Panc1 (cell line): Measurements from ENCODE around the gene NREP. TPM values are rescaled to one million over a fixed set of nuclear protein-coding genes. Genes with fewer than 3 reads are reported as not detected.

ENCODE experiments used
- ATAC-seq: fragments of 200-7000 bp; cut with Tn5 transposase; 2 replicates; pipeline ENCODE4 v1.9.1; 2020; ENCODE audit warnings: mild to moderate bottlenecking, moderate library complexity
- BruUV-seq: library from RNA; stranded (reverse); fragments of 400-500 nt; replicated peaks from 2 replicates; lab custom pipeline; 2021; lab: Mats Ljungman, UMichigan
- CTCF ChIA-PET: fragments of 300-600 bp; sonication (Branson Sonifier 250); formaldehyde crosslinking; loops from one replicate; lab custom pipeline; 2022; ENCODE audit warnings: antibody characterized with exemption; lab: Charles Lee
- POLR2A ChIA-PET: fragments of 300-600 bp; sonication (Branson Sonifier 250); formaldehyde crosslinking; loops from one replicate; lab custom pipeline; 2022; ENCODE audit warnings: antibody characterized with exemption; lab: Charles Lee
- DNase-seq: peaks from one replicate; pipeline ENCODE4 v3.0.0-alpha.2; 2010; ENCODE audit warnings: low read depth, low spot score
- H3K27ac ChIP-seq: 2 replicates; pipeline ENCODE4 v1.5.1; 2011; ENCODE audit warnings: mild to moderate bottlenecking, low read length, inconsistent platforms
- H3K27me3 ChIP-seq: fragments of 200-500 bp; sonication (Bioruptor generic); 2 replicates; pipeline ENCODE4 v1.6.0; 2014; ENCODE audit warnings: low read length, inconsistent platforms; ENCODE audit not compliant: control insufficient read depth, insufficient read depth
- H3K36me3 ChIP-seq: fragments of 200-500 bp; sonication (Bioruptor generic); 2 replicates; pipeline ENCODE4 v1.5.1; 2014; ENCODE audit warnings: inconsistent platforms, mild to moderate bottlenecking, low read length, moderate library complexity; ENCODE audit not compliant: control insufficient read depth, insufficient read depth
- H3K4me1 ChIP-seq: 2 replicates; pipeline ENCODE4 v1.5.1; 2011; ENCODE audit warnings: inconsistent platforms, mild to moderate bottlenecking, low read length, moderate library complexity; ENCODE audit not compliant: control insufficient read depth, insufficient read depth
- H3K4me3 ChIP-seq, 2 experiments: 2 replicates each; pipeline ENCODE4 v1.5.1; 2011 to 2012; ENCODE audit warnings: low read depth in 2 of 2, low read length in 2 of 2, mild to moderate bottlenecking in 2 of 2, inconsistent platforms in 1 of 2, moderate library complexity in 1 of 2
- H3K9me3 ChIP-seq: fragments of 200-500 bp; sonication (Bioruptor generic); 2 replicates; pipeline ENCODE4 v1.5.1; 2014; ENCODE audit warnings: low read depth, mild to moderate bottlenecking, inconsistent platforms, low read length, moderate library complexity; ENCODE audit not compliant: control insufficient read depth, insufficient read depth
- CTCF ChIP-seq: fragments of 450-650 bp; IDR thresholded peaks from 2 replicates; pipeline ENCODE4 v1.5.1; 2017; ENCODE audit warnings: mild to moderate bottlenecking
- POLR2AphosphoS5 ChIP-seq: IDR thresholded peaks from 2 replicates; pipeline ENCODE4 v1.6.1; 2012; ENCODE audit warnings: mild to moderate bottlenecking, low read depth, low read length, moderate library complexity
- REST ChIP-seq, 2 experiments: IDR thresholded peaks; 2 replicates each; pipeline ENCODE4 v1.6.1; 2011 to 2012; ENCODE audit warnings: low read depth in 2 of 2, control low read depth in 1 of 2, low read length in 1 of 2, mild to moderate bottlenecking in 1 of 2, moderate library complexity in 1 of 2; ENCODE audit not compliant: insufficient read depth in 1 of 2
- SIN3A ChIP-seq: IDR thresholded peaks from 2 replicates; pipeline ENCODE4 v1.6.1; 2012; ENCODE audit warnings: low read depth, mild to moderate bottlenecking, low read length, moderate library complexity, borderline replicate concordance; ENCODE audit not compliant: insufficient read depth
- TCF7L2 ChIP-seq: IDR thresholded peaks from 2 replicates; pipeline ENCODE4 v1.6.1; 2011; ENCODE audit warnings: mild to moderate bottlenecking, low read depth, low read length, inconsistent platforms
- in situ Hi-C: cut with HindIII; loops from 2 replicates; pipeline ENCODE4 v1.10.0; 2016; ENCODE audit warnings: low sequenced_read_pairs, low pct_unique_long_range_greater_than_20kb
- intact Hi-C: fragments of 100-400 bp; cut with micrococcal nuclease; formaldehyde crosslinking; loops from one replicate; pipeline ENCODE4 v1.10.0; 2022; ENCODE audit not compliant: unreplicated experiment
- total RNA-seq: library from RNA; stranded (reverse); gene quantifications from one replicate; pipeline ENCODE4 v1.2.1, GENCODE V29; 2021; ENCODE audit not compliant: unreplicated experiment

NREP gene
- total RNA-seq, 1 experiment from 2014 or later: 4.9 TPM

GRCh38 chr5:111806156-111806555 is 49.2 kb upstream of the NREP start:
- POLR2A ChIA-PET: no interaction called here
- no peaks in the 10 kb centered on the region for H3K9me3 ChIP-seq
- H3K27ac ChIP-seq: no peak overlapping the region
- H3K4me1 ChIP-seq: no peaks in the 10 kb centered on the region
- ATAC-seq: no peak
- no peak overlapping the region for H3K4me3 ChIP-seq
- no peaks in the 10 kb centered on the region for H3K36me3 ChIP-seq
- in situ Hi-C loops (no loop called here), intact Hi-C loops (no loop called here)
- CTCF ChIA-PET: no interaction called here
- no TSS peak for BruUV-seq
- no peak for DNase-seq
- H3K27me3 ChIP-seq: no peaks in the 10 kb centered on the region
- no peak for TF ChIP-seq SIN3A
- TF ChIP-seq REST (IDR thresholded peaks at IDR 0.05; ENCODE audit: insufficient read depth in 1 of 2, low read depth in 2 of 2, low read length in 1 of 2): no peak
- TF ChIP-seq CTCF: no peak
- no peak for TF ChIP-seq TCF7L2
- no peak for TF ChIP-seq POLR2AphosphoS5

GRCh38 chr5:111805071-111805470 is 48.1 kb upstream of the NREP start:
- POLR2A ChIA-PET: no interaction called here
- intact Hi-C loops (no loop called here), in situ Hi-C loops (no loop called here)
- TF ChIP-seq POLR2AphosphoS5: no peak
- no peak for TF ChIP-seq TCF7L2
- no peak for TF ChIP-seq REST (IDR thresholded peaks at IDR 0.05; ENCODE audit: insufficient read depth in 1 of 2, low read depth in 2 of 2, low read length in 1 of 2)
- no peak for TF ChIP-seq CTCF
- TF ChIP-seq SIN3A: no peak
- Histone ChIP-seq H3K27ac (no peak overlapping the region), H3K36me3 (no peaks in the 10 kb centered on the region), H3K9me3 (no peaks in the 10 kb centered on the region), H3K27me3 (no peaks in the 10 kb centered on the region), H3K4me1 (no peaks in the 10 kb centered on the region), H3K4me3 (no peak overlapping the region)
- BruUV-seq: no TSS peak
- ATAC-seq (no peak), DNase-seq (no peak)
- CTCF ChIA-PET: no interaction called here
